ENCODE measurements around the gene DNAJC13. TPM values are rescaled to one million over a fixed set of nuclear protein-coding genes. Genes with fewer than 3 reads are reported as not detected.

DNAJC13 gene
- total RNA-seq, 2 donors from 2014 or later: 25.0 to 46.2 TPM

GRCh38 chr3:132509096-132509495 lies 91.8 kb downstream of the DNAJC13 start:
- Histone ChIP-seq H3K4me3 (no peak overlapping the region), H3K27ac (no peak overlapping the region), H3K36me3 (no peaks in the 10 kb centered on the region), H3K27me3 (replicated peaks; ENCODE audit: insufficient read depth) (no peaks in the 10 kb centered on the region), H3K4me1 (replicated peaks) (no peaks in the 10 kb centered on the region), H3K9me3 (no peaks in the 10 kb centered on the region)
- no peak for TF ChIP-seq POLR2A (IDR thresholded peaks at IDR 0.05)
- no peak for TF ChIP-seq CTCF (IDR thresholded peaks at IDR 0.05)
- TF ChIP-seq POLR2AphosphoS5 (IDR thresholded peaks at IDR 0.05): no peak
- no peak for DNase-seq (ENCODE audit: low spot score)
- intact Hi-C loops (cut with DNase I): no loop called here
- 92% methylated on average over 1 of the region's 1 CpG for WGBS

DNA sequence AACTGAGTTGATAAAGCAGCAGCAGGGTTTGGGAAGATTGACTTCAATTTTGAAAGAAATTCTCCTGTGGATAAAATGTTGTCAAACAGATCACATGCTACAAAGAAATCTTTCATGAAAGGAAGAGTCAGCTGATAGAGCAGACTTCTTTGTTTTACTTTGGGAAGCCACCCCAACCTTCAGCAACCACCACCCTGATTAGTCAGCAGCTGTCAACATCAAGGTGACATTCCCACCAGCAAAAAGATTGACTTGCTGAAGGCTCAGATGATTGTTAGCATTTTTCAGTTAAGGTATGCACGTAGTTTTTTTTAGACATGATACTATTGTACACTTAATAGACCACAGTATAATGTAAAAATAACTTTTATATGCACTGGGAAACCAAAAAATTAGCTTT lies 92.2 kb downstream of the DNAJC13 start:
- Histone ChIP-seq H3K4me3 (no peak overlapping the region), H3K27ac (no peak overlapping the region), H3K36me3 (no peaks in the 10 kb centered on the region), H3K9me3 (no peaks in the 10 kb centered on the region), H3K27me3 (replicated peaks; ENCODE audit: insufficient read depth) (no peaks in the 10 kb centered on the region), H3K4me1 (replicated peaks) (no peaks in the 10 kb centered on the region)
- WGBS: 98% methylated on average over 1 of the region's 1 CpG
- DNase-seq (ENCODE audit: low spot score): no peak
- intact Hi-C loops (cut with DNase I): no loop called here
- TF ChIP-seq CTCF (IDR thresholded peaks at IDR 0.05): no peak
- no peak for TF ChIP-seq POLR2AphosphoS5 (IDR thresholded peaks at IDR 0.05)
- TF ChIP-seq POLR2A (IDR thresholded peaks at IDR 0.05): no peak

GRCh38 chr3:132513057-132513456 lies 95.8 kb downstream of the DNAJC13 start:
- Histone ChIP-seq H3K4me3 (no peak overlapping the region), H3K36me3 (no peaks in the 10 kb centered on the region), H3K27ac (no peak overlapping the region), H3K9me3 (no peaks in the 10 kb centered on the region), H3K4me1 (replicated peaks) (no peaks in the 10 kb centered on the region), H3K27me3 (replicated peaks; ENCODE audit: insufficient read depth) (no peaks in the 10 kb centered on the region)
- no peak for TF ChIP-seq CTCF (IDR thresholded peaks at IDR 0.05)
- no peak for TF ChIP-seq POLR2A (IDR thresholded peaks at IDR 0.05)
- TF ChIP-seq POLR2AphosphoS5 (IDR thresholded peaks at IDR 0.05): no peak
- intact Hi-C loops (cut with DNase I): no loop called here
- no peak for DNase-seq (ENCODE audit: low spot score)
- WGBS: 95% methylated on average over 5 of the region's 5 CpGs

DNA sequence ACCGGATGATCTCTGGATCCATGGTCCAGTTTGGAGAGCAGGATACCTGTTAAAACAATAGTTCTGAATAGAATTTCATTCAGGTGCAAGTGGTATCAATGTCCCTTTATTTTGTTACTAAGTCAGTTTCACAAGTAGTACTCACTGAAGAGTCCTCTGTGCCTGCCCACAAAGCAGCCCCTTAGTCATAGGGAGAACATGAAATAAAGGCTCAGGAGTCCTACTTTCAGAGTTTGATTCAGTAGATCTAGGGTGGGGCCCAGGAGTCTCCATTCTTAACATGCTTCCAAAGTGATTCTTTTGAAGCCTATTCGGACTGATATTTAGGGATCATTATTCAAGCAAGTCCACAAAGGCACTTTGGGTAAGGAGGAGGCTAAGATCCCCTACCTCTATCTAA lies 100.0 kb downstream of the DNAJC13 start:
- TF ChIP-seq POLR2AphosphoS5 (IDR thresholded peaks at IDR 0.05) (no peak), CTCF (IDR thresholded peaks at IDR 0.05) (no peak), POLR2A (IDR thresholded peaks at IDR 0.05) (no peak)
- WGBS: 93% methylated on average over 2 of the region's 2 CpGs
- no peaks in the 10 kb centered on the region for H3K9me3 ChIP-seq
- no peak overlapping the region for H3K4me3 ChIP-seq
- intact Hi-C loops (cut with DNase I): no loop called here
- H3K27me3 ChIP-seq (replicated peaks; ENCODE audit: insufficient read depth): no peaks in the 10 kb centered on the region
- no peak for DNase-seq (ENCODE audit: low spot score)
- no peaks in the 10 kb centered on the region for H3K36me3 ChIP-seq
- no peak overlapping the region for H3K27ac ChIP-seq
- no peaks in the 10 kb centered on the region for H3K4me1 ChIP-seq (replicated peaks)

GRCh38 chr3:132519914-132520313 lies 102.6 kb downstream of the DNAJC13 start:
- H3K27ac ChIP-seq: no peak overlapping the region
- 46% methylated on average over 5 of the region's 5 CpGs for WGBS
- no peak for TF ChIP-seq CTCF (IDR thresholded peaks at IDR 0.05)
- no peak for TF ChIP-seq POLR2A (IDR thresholded peaks at IDR 0.05)
- TF ChIP-seq POLR2AphosphoS5 (IDR thresholded peaks at IDR 0.05): no peak
- no peak for DNase-seq (ENCODE audit: low spot score)
- intact Hi-C loops (cut with DNase I): no loop called here
- H3K36me3 ChIP-seq: peaks cover 0 to 2% of the 10 kb centered on the region in 2 donors
- no peaks in the 10 kb centered on the region for H3K4me1 ChIP-seq (replicated peaks)
- no peaks in the 10 kb centered on the region for H3K27me3 ChIP-seq (replicated peaks; ENCODE audit: insufficient read depth)
- H3K4me3 ChIP-seq: no peak overlapping the region
- H3K9me3 ChIP-seq: no peaks in the 10 kb centered on the region

Data from prostate gland (tissue), 2 donors.